OCI-LY3 (cell line): Measurements from ENCODE around the gene MAP3K5.

Experiments
- H2AFZ ChIP-seq: fragments of 200-600, 300-600 bp; shearing (Covaris generic); 2 replicates; pipeline ENCODE4 v1.6.0; 2014; ENCODE audit warnings: antibody characterized with exemption, low read depth, low read length
- H3K27ac ChIP-seq: fragments of 200-600, 300-600 bp; sonication (generic); 2 replicates; pipeline ENCODE4 v1.5.1; 2014; ENCODE audit warnings: mild to moderate bottlenecking, low read length, moderate library complexity, mixed read lengths
- H3K27me3 ChIP-seq: fragments of 200-600, 300-600 bp; sonication (generic); 2 replicates; pipeline ENCODE4 v1.6.1; 2014; ENCODE audit warnings: low read depth, low read length, mixed read lengths
- H3K36me3 ChIP-seq: fragments of 200-600, 300-600 bp; sonication (generic); replicated peaks from 2 replicates; pipeline ENCODE3; 2014; ENCODE audit warnings: low read depth, low read length, mixed read lengths
- H3K4me1 ChIP-seq: fragments of 300-600, 200-600 bp; sonication (generic); 2 replicates; pipeline ENCODE4 v1.6.1; 2014; ENCODE audit warnings: low read length, mixed read lengths
- H3K4me2 ChIP-seq: fragments of 200-600, 300-600 bp; sonication (generic); 2 replicates; pipeline ENCODE4 v1.6.1; 2014; ENCODE audit warnings: low read length, mixed read lengths
- H3K4me3 ChIP-seq: fragments of 300-600, 200-600 bp; sonication (generic); 2 replicates; pipeline ENCODE4 v1.5.1; 2014; ENCODE audit warnings: antibody characterized with exemption, mild to moderate bottlenecking, low read length, moderate library complexity
- H3K79me2 ChIP-seq: fragments of 300-600, 200-600 bp; shearing (Covaris generic); 2 replicates; pipeline ENCODE4 v1.6.1; 2014; ENCODE audit warnings: mild to moderate bottlenecking, low read length, mixed read lengths
- H3K9ac ChIP-seq: fragments of 300-600, 200-600 bp; shearing (Covaris generic); 2 replicates; pipeline ENCODE4 v1.6.0; 2014; ENCODE audit warnings: mild to moderate bottlenecking, low read length, moderate library complexity
- H3K9me3 ChIP-seq: fragments of 200-600, 300-600 bp; shearing (Covaris generic); 2 replicates; pipeline ENCODE4 v1.6.1; 2014; ENCODE audit warnings: low read length, mixed read lengths; ENCODE audit not compliant: insufficient read depth
- H4K20me1 ChIP-seq: fragments of 200-600, 300-600 bp; sonication (generic); 2 replicates; pipeline ENCODE4 v1.6.1; 2016; ENCODE audit warnings: low read length, mixed read lengths; ENCODE audit not compliant: insufficient read depth
- CTCF ChIP-seq: fragments of 200-600, 300-600 bp; sonication (generic); IDR thresholded peaks from 2 replicates; pipeline ENCODE4 v1.5.1; 2014; ENCODE audit warnings: antibody characterized with exemption, low read length, low read depth
- EZH2phosphoT487 ChIP-seq: fragments of 200-600 bp; shearing (Covaris generic); IDR thresholded peaks from 2 replicates; pipeline ENCODE4 v1.6.1; 2018; ENCODE audit warnings: antibody characterized with exemption, mixed run types, low read depth

Gene MAP3K5

GRCh38 chr6:136533487-136533886, 258.8 kb downstream of the MAP3K5 start:
- no peak overlapping the region for H3K4me2 ChIP-seq
- no peaks in the 10 kb centered on the region for H3K27me3 ChIP-seq
- H4K20me1 ChIP-seq, result no peaks in the 10 kb centered on the region
- no peaks in the 10 kb centered on the region for H3K79me2 ChIP-seq
- no peak for TF ChIP-seq CTCF
- no peak for TF ChIP-seq EZH2phosphoT487
- no peaks in the 10 kb centered on the region for H3K4me1 ChIP-seq
- no peaks in the 10 kb centered on the region for H3K36me3 ChIP-seq
- H3K4me3 ChIP-seq, result no peak overlapping the region
- no peaks in the 10 kb centered on the region for H3K9me3 ChIP-seq
- H3K27ac ChIP-seq, result no peak overlapping the region
- H2AFZ ChIP-seq, result no peak overlapping the region
- no peak overlapping the region for H3K9ac ChIP-seq

- H3K9me3 ChIP-seq, result no peaks in the 10 kb centered on the region
- H2AFZ ChIP-seq, result no peak overlapping the region
- H3K4me3 ChIP-seq, result no peak overlapping the region
- no peak overlapping the region for H3K9ac ChIP-seq
- TF ChIP-seq CTCF (no peak), EZH2phosphoT487 (no peak)
- no peaks in the 10 kb centered on the region for H3K4me1 ChIP-seq
- H3K27me3 ChIP-seq, result no peaks in the 10 kb centered on the region
- H3K36me3 ChIP-seq, result no peaks in the 10 kb centered on the region
- no peaks in the 10 kb centered on the region for H4K20me1 ChIP-seq
- no peak overlapping the region for H3K4me2 ChIP-seq
- H3K27ac ChIP-seq, result no peak overlapping the region
- no peaks in the 10 kb centered on the region for H3K79me2 ChIP-seq
These were observed 260.2 kb downstream of the MAP3K5 start for GRCh38 chr6:136532030-136532429.

GRCh38 chr6:136529710-136530109, 262.6 kb downstream of the MAP3K5 start:
- TF ChIP-seq CTCF, result no peak
- TF ChIP-seq EZH2phosphoT487, result no peak
- H3K4me2 ChIP-seq, result no peak overlapping the region
- 0 out of 2 replicates have a peak, but pooled peaks cover 4% of the 10 kb centered on the region for H3K4me1 ChIP-seq

GRCh38 chr6:136528477-136528876, 263.8 kb downstream of the MAP3K5 start:
- no peak overlapping the region for H3K4me3 ChIP-seq
- H3K9me3 ChIP-seq, result no peaks in the 10 kb centered on the region
- H3K27me3 ChIP-seq, result no peaks in the 10 kb centered on the region
- no peaks in the 10 kb centered on the region for H4K20me1 ChIP-seq
- H3K9ac ChIP-seq, result no peak overlapping the region
- no peak for TF ChIP-seq EZH2phosphoT487
- TF ChIP-seq CTCF, result no peak
- no peak overlapping the region for H2AFZ ChIP-seq
- no peaks in the 10 kb centered on the region for H3K36me3 ChIP-seq
- no peak overlapping the region for H3K4me2 ChIP-seq
- no peaks in the 10 kb centered on the region for H3K79me2 ChIP-seq
- 0 out of 2 replicates have a peak, but pooled peaks cover 4% of the 10 kb centered on the region for H3K4me1 ChIP-seq
- no peak overlapping the region for H3K27ac ChIP-seq

More at GRCh38 chr6:136529710-136530109, 262.6 kb downstream of the MAP3K5 start:
- Histone ChIP-seq H3K27me3 (no peaks in the 10 kb centered on the region), H3K9ac (no peak overlapping the region), H3K27ac (no peak overlapping the region), H3K36me3 (no peaks in the 10 kb centered on the region), H4K20me1 (no peaks in the 10 kb centered on the region), H2AFZ (no peak overlapping the region), H3K79me2 (no peaks in the 10 kb centered on the region), H3K4me3 (no peak overlapping the region), H3K9me3 (no peaks in the 10 kb centered on the region)
